Activated naive CD8-positive, alpha-beta T cell treated with anti-CD3 and anti-CD28 coated beads, Interleukin-2, amount 50 U/mL, for 16 hours (primary cell): ENCODE measurements around the gene FCHSD2.

Experiments used
- DNase-seq: peaks from one replicate; pipeline ENCODE4 v3.0.0-alpha.2; 2020; ENCODE audit warnings: low read depth, low spot score

FCHSD2 gene

DNA sequence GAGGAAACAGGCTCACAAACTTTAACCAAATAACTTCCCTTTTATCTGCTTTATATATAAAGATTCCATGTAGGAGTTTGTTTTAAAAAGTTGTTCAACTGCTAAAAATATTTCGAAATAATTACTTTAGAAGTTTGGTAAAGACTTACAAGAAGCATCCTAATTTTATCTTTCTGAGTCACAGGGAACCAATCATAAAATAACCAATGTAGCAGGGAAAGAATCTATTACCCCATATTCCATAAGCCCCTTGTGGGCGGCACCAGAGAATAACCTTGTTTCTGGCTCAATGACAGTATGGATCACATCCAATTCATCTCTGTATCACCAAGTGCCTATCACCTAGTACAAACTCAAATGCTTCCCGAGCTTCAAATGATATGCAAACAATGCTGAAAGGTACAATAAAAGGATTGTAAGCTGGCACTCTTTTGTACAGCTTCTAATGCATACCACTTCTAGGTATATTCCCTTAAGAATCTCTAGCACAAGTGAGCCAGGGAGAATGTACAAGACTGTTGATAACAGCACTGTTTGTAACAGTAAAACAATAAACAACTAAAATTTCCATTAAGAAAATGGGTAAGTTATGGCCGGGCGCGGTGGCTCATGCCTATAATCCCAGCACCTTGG, 169.5 kb downstream of the FCHSD2 start:
- DNase-seq: no peak

DNA sequence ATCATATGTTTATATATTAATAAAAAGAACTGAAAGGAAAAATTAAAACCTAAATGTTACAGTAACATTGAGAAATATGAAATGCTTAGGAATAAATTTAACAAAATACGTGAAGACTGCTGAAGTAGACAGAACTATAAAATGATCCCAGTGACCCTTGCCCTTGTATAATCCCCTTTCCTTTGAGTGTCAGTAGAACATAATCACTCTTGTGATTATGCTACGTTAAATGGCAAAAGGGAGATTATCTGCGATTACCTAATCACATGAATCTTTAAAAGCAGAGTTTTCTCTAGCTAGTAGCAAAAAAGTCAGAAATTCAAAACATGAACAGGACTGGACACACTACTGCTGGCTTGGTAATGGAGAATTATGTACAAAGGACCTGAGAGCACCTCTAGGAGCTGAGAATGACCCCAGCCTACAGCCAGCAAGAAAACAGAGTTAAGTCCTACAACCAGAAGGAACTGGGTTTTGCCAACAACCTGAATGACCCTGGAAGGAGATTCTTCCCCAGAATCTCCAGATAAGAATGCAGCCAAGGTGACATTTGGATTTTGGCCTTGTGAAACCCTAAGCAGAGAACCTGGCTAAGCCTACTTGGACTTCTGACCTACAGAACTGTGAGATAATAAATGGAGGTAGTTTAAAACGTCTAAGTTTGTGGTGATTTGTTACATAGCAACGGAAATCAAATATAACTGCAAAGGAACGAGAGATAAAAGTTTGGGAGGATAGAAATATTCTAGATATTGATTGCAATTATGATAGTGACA, 170.7 kb downstream of the FCHSD2 start:
- no peak for DNase-seq

DNA sequence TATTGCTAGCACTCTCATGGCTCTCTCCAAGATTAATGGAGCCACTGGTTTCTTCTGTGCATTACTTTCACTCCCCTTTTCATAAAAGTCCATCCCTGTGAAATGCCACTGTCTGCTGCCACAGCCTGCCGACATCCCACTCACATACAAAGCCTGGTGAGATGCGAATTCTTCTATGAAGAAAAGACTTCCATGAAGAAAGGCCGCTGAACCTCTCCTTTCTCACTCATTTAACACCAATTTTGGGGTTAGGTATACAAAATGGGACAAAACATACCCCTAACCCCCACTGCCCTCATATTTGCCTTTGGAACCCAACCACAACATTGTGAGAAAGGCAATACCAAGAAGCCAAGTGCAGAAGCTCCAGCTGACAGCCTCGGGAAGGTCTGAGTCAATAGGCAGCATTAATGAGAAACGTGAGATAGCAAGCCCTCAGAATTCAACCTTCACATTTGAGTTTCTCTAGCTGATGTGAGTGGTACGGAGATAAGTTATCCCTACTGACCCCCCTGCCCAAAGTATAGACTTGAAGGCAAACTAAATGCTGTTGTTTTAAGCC, 171.5 kb downstream of the FCHSD2 start:
- no peak for DNase-seq

DNA sequence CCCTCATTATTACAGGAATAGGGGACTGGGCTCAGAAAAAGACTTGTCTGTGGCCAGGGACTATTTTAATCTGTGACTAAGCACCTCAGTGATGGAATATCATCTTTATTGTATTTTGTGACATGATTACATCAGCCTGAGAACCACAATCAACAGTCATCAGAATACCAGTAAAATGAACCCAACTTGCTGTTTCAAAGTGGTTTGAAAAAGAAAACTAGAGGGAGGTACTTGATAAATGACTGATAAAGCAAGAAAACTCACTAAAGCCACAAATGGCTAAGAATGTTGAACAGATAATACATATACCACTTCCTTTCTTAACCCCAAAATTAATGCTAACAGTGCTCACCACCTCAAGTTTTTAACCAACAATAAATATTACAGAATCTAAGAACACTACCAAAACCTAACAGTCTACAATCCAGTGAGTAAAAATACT, 172.2 kb downstream of the FCHSD2 start:
- no peak for DNase-seq

DNA sequence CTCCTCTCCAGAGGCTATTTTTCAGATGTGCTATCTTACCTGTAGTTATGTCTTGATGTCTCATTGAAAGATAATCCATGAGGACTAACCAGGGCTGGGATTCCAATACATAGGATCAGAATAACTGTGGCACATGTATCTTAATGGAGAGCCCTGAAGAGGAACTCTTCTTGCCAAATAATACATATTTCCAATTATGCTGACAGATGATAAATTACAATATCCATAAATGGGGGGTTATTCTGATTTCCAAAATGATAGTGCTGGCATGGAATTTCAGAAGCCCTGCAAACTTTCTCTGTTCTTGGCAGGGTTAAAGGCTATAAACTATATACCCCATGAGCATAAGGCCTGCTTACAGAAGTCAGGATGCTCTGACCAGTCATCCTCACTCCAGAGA, 173.7 kb downstream of the FCHSD2 start:
- DNase-seq: no peak

DNA sequence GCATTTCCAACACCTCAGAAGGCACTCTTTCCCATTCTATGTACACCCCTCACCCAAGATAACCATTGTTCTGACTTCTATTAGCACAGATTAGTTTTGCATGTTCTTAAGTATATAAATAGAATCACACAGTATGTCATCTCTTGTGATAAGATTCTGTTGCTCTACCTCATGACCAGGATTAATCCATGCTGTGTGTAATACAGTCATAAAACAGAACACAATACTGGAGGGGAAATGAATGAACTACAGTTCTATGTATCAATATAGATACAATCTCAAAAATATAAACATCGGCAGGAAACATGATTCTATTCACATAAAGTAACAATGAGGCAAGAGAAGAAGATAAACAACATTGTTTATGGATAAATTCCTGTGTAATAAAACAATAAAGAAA, 176.4 kb downstream of the FCHSD2 start:
- no peak for DNase-seq

DNA sequence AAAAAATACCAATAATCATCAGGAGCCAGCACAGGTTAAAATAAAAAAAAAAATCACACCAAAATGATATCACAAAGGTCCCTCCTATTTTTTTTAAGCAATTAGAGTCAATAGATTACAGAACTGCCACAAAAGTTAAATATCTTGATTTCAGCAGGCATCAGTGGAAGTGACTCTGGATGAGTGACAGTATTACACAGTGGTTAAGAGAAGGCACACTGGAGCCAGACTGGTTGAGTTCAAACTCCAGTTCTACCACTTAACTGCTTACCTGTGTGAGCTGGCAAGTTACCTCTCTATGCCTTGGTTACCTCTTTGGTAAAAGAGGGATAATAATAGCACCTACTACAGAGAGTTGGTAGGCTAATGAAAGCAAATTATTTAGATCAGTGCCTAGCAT, 179.4 kb downstream of the FCHSD2 start:
- DNase-seq: no peak

DNA sequence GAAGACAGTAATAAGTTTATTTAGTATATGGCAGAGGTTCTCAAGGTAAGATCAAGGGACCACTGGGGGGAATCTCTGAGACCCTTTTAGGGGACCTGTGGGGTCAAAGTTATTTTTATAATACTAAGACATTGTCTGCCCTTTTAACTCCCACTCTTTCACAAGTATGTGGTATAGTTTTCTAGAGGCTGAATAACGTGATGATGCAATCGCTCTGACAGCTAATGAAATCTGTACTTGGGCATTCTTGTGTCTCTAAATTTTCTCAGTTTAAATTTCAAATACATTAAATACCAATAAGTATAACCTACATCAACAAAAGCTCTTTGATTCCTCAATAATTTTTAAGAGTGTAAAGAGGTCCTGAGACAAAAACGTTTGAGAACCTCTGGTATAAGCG, 180.0 kb downstream of the FCHSD2 start:
- no peak for DNase-seq

DNA sequence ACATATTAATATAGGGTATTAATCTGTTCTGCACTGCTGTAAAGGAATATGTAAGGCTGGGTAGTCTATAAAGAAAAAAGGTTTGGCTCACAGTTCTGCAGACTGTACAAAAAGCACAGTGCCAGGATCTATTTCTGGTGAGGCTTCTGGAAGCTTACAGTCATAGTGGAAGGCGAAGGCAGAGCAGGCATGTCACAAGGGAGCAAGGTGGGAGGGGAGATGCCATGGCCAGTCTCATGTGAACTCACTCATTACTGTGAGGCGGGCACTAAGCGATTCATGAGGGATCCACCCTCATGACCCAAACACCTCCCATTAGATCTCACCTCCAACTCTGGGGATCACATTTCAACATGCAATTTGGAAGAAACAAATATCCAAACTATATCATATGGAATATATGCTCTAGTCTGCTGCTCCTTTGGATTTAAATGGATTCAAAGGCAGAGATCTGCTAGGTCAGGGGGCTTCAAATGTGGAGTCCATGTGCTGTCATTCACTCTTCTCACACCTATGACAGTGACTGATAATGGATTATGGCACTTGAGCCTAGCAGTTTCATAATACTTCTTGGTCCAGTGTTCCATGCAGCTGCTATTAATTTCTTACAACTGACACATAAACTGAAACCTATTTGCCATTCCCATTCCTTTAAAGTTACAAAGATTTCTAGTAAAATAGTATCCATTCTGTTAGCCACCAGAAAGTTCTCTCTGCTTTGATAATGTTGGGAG, 182.0 kb downstream of the FCHSD2 start:
- no peak for DNase-seq

DNA sequence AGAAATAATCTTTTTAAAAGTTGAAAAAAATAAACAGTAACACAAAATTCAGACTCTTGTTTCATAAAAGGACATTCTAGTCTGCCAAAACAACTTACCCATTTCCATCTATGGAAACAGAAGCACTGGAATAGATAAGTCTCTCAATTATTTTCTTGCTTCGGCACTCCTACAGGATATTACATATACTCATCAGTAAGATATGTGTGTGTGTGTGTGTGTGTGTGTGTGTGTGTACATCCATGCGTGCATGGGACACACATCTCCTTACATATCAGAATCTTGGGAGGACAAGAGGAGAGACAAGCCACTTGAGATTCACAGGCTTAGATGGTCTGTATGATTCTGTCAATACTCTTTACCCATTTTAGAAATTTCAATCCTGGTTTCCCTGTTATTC, 183.3 kb downstream of the FCHSD2 start:
- no peak for DNase-seq

DNA sequence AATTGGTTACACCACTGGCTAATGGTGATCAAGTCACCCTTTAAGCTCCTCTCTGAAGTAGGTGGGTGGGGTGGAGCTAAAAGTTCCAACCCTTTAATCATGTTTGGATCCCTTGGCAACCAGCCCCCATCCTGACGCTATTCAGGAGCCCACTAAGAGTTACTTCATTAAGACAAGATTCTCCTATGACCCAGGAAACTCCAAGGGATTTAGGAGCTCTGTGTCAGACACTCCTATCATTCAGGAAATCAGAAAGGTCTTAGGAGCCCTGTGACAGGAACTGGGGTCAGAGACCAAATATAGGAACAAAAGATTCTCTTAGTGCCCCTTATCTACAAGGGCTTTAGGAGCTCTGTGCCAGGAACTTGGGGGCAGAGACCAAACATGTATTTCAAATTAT, 186.7 kb downstream of the FCHSD2 start:
- DNase-seq: no peak

DNA sequence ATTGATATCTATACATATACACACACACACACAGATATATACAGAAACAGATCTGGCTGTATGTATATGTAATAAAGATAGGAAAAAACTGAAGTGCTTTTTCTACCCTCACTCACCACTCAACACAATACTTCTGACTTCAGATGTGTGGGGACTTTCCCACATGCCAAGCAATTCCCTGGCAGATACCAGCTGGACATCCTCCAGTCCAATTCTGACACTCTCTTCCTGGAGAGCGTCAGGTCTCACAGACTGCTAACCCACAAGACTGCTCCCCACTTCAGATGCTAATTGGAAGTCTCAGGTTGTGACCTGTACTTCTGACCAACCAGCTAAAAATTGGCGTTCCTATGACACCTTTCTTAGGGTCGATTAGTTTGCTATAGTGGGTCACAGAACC, 187.3 kb downstream of the FCHSD2 start:
- no peak for DNase-seq

DNA sequence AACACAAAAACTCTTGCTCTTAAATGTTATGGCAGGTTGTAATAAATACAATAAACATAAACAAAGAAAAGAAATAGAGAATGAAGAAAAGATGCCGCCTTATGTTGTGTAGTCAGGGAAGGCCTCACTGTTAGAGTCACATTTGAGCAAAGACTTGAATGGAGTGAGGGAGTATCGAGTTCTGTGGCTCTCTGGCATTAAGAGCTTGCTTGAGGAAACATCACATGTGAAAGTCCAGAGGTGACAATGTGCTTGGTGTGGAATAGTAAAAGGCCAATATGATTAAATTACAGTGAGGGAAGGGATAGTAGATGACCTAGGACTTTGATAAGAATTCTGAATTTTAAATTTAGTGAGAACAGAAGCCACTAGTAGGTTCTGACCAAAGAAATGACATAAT, 188.5 kb downstream of the FCHSD2 start:
- DNase-seq: no peak

DNA sequence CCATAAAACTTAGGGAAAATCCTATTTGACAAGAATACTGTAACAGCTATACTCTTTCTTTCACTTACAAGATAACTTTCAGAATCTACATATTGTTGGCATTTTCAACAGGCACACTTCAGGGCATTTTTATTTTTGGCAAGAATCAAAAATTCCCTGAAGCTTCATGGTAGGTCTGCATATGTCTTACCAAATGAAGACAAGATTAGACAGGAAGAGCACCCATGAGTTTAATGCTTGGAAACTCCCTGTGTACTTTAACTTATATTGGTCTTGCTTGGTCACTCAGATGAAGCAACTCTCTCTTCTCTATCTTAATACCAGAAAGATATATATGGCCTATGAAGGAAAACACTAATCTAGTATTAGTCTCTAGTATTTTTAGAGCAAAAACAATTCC, 190.2 kb downstream of the FCHSD2 start:
- no peak for DNase-seq

DNA sequence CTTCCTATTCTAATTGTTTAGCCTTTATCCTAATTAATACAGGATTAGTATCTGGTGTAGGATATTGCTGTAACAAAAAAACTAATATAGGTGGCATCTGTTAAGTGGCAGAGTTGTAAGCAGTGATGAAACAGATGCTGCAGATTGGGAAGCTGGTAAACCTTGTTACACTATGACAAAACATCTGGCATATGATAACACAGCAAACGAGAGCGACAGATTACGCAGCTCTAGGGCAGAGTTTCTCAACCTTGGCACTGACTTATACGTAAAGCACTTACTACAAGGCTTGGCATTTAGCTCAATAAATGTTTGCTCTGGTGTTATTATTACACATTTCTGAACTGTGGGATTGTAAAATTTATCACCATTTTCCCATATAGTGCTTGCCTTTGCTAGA, 190.9 kb downstream of the FCHSD2 start:
- DNase-seq: no peak

DNA sequence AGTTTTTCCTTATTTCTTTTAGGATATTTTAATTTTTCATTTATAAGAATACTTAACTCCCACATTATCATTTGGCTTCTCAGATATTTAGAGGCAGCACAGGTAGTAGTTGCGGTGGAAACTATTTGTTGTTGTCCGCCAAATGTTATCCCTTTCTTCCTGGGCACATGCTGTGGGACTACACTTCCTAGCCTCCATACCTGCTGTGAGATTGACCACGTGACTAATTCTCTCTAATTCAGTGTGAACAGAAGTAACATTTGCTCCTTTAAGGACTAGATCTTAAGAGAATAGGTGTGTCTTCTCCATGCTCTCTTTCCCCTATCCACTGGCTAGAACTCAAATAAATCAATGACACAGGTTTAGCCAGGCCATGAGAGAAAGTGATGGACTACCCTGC, 191.4 kb downstream of the FCHSD2 start:
- DNase-seq: no peak

DNA sequence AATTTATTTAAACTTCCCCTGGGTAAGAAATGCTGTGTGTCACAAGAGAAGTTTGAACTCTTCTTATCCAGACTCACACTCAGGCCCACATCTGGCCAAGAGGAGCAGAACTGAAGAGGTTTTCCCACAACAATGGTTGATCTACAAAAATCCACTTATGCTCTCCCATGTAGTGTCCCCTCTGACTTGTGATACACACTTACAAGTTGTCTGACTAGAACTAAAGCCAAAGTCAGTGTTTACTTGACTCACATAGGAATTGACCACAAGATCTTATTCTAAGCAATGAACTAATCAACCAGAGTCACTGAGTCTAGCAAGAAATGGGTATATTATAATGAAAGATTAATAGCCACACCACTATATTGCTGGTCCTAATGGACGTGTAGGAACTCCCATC, 194.9 kb downstream of the FCHSD2 start:
- DNase-seq: no peak

DNA sequence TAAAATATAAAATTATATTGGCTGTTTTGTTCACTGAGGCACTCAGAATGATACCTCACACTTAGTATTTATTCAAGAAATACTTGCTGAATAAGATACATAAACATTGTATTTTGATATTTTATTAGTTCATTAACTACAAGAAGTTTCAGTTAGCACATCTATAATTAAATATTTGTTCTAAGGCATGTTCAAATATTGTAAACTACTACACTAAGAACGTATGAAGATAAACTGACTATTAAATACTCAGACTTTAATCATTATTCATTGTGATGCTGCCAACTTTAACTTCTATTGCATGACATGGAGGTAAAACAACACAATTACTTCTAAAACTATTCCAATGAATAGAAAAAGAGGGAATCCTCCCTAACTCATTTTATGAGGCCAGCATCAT, 198.5 kb downstream of the FCHSD2 start:
- DNase-seq: no peak

DNA sequence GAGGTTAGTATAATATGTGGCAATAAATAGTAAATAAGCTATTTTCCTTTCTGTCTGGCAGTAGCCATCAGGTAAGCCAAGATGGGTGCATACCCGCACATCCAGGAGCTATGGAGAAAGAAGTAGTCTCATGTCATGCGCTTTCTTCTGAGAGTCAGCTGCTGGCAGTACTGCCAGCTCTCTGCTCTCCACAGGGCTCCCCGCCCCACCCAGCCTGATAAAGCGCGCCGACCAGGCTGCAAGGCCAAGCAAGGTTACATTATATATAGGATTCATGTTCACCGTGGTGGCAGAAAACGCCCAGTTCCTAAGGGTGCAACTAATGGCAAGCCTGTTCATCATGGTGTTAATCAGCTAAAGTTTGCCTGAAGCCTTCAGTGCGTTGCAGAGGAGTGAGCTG, 201.7 kb downstream of the FCHSD2 start:
- no peak for DNase-seq

DNA sequence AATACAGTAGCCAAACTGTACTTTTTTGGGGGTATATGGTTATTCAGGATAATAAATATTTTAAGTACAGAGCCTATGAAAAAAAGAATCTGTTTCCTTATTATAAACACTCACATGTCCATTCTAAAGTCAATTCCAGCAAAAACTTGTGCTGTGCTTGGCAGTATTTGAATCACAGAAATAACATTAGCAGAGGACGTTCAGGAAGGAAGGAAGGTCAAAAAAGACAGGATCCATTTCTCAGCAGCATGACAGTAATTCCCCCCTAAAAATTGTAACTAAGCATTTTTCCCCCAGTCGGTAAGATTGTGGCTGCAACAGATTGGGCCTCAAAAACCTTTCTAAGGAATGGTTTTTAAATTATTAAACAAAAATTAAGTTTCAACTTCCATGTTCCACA, 203.1 kb downstream of the FCHSD2 start:
- DNase-seq: no peak

DNA sequence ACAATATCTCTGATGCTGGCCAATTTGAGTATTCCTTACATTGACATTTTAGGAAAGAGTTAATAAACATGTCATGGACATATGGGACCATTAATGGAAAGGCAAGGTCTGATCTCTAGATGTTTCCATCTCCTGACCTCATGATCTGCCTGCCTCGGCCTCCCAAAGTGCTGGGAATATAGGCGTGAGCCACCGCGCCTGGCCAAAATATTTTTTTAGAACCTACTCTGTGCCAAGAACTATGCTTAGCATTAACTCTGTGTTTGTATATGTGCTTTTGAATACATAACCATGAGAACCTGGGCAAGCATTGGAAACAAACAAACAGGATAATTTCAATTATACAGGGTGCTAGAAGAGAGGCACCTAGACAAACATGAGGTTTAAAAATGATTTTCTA, 204.7 kb downstream of the FCHSD2 start:
- no peak for DNase-seq

DNA sequence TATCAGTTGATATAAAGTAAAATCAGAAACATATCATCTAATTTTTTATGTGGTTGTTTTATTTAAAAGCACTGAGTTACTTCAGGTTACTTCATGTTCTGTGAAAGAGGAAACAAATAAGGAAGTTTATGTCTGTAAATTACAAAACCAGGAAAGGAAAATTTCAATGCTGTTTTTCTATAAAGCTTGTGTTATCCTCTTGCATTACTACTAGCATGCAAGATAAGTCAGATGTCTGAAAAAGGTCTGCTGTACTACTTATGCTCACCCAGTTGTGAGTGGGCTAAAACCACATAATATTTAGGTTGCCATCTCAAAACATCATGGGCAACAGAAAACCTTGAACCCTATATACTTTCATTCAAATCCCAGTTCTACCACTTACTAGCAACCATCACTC, 206.4 kb downstream of the FCHSD2 start:
- no peak for DNase-seq

DNA sequence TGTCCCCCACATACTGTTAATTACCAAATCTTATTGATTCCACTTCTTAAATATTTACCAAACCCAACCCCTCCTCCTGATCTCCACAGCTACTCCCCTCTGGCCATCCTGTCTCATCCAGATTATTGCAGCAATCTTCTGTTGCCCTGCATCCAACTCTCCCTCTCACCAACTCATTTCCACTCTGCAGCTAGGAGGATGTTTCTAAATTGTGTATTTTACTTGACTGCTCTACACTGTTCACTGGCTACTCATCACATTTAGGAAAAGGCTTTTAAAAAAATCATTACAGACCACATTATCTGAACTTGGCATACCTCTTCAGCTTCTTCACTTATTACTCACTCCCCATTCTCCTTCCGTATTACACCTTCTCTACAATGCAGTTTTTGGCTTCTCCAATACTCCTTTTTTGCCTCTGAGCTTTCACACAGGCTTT, 210.0 kb downstream of the FCHSD2 start:
- no peak for DNase-seq
